ENCODE measurements around the gene PITPNC1. TPM values are rescaled to one million over a fixed set of nuclear protein-coding genes. Genes with fewer than 3 reads are reported as not detected.

The PITPNC1 gene
- total RNA-seq, 1 donor from 2014 or later, result 39.7 TPM

- Mint-ChIP-seq H3K36me3 (ENCODE audit: low read depth, unreplicated experiment) (no peaks in the 10 kb centered on the region), H3K4me3 (ENCODE audit: unreplicated experiment) (no peak overlapping the region), H3K9me3 (ENCODE audit: unreplicated experiment) (no peaks in the 10 kb centered on the region), H3K27me3 (ENCODE audit: unreplicated experiment) (peaks cover 3% of the 10 kb centered on the region), H3K4me1 (ENCODE audit: unreplicated experiment) (peaks cover 14% of the 10 kb centered on the region), H3K27ac (ENCODE audit: unreplicated experiment) (no peak overlapping the region)
- DNase-seq (ENCODE audit: low spot score), result no peak
- TF ChIP-seq CTCF (IDR thresholded peaks at IDR 0.05; ENCODE audit: unreplicated experiment), result no peak
Observed at GRCh38 chr17:67489273-67489672, 112.2 kb downstream of the PITPNC1 start.

GRCh38 chr17:67490471-67490870 is 113.4 kb downstream of the PITPNC1 start:
- TF ChIP-seq CTCF (IDR thresholded peaks at IDR 0.05; ENCODE audit: unreplicated experiment), result no peak
- Mint-ChIP-seq H3K27me3 (ENCODE audit: unreplicated experiment) (peaks cover 1% of the 10 kb centered on the region), H3K36me3 (ENCODE audit: low read depth, unreplicated experiment) (no peaks in the 10 kb centered on the region), H3K27ac (ENCODE audit: unreplicated experiment) (no peak overlapping the region), H3K4me1 (ENCODE audit: unreplicated experiment) (peaks cover 14% of the 10 kb centered on the region), H3K4me3 (ENCODE audit: unreplicated experiment) (no peak overlapping the region), H3K9me3 (ENCODE audit: unreplicated experiment) (no peaks in the 10 kb centered on the region)
- DNase-seq (ENCODE audit: low spot score), result no peak

GRCh38 chr17:67491009-67491680 is 114.1 kb downstream of the PITPNC1 start:
- Mint-ChIP-seq H3K4me1 (ENCODE audit: unreplicated experiment) (peaks cover 14% of the 10 kb centered on the region), H3K27ac (ENCODE audit: unreplicated experiment) (no peak overlapping the region), H3K4me3 (ENCODE audit: unreplicated experiment) (no peak overlapping the region), H3K36me3 (ENCODE audit: low read depth, unreplicated experiment) (no peaks in the 10 kb centered on the region), H3K9me3 (ENCODE audit: unreplicated experiment) (no peaks in the 10 kb centered on the region), H3K27me3 (ENCODE audit: unreplicated experiment) (peaks cover 1% of the 10 kb centered on the region)
- DNase-seq (ENCODE audit: low spot score), result no peak
- no peak for TF ChIP-seq CTCF (IDR thresholded peaks at IDR 0.05; ENCODE audit: unreplicated experiment)

GRCh38 chr17:67491681-67492024 is 114.6 kb downstream of the PITPNC1 start:
- Mint-ChIP-seq H3K4me1 (ENCODE audit: unreplicated experiment) (peaks cover 14% of the 10 kb centered on the region), H3K27me3 (ENCODE audit: unreplicated experiment) (peaks cover 1% of the 10 kb centered on the region), H3K9me3 (ENCODE audit: unreplicated experiment) (no peaks in the 10 kb centered on the region), H3K4me3 (ENCODE audit: unreplicated experiment) (no peak overlapping the region), H3K36me3 (ENCODE audit: low read depth, unreplicated experiment) (no peaks in the 10 kb centered on the region), H3K27ac (ENCODE audit: unreplicated experiment) (no peak overlapping the region)
- no peak for DNase-seq (ENCODE audit: low spot score)
- no peak for TF ChIP-seq CTCF (IDR thresholded peaks at IDR 0.05; ENCODE audit: unreplicated experiment)

GRCh38 chr17:67492251-67492740 is 115.2 kb downstream of the PITPNC1 start:
- Mint-ChIP-seq H3K9me3 (ENCODE audit: unreplicated experiment) (no peaks in the 10 kb centered on the region), H3K4me3 (ENCODE audit: unreplicated experiment) (no peak overlapping the region), H3K27ac (ENCODE audit: unreplicated experiment) (no peak overlapping the region), H3K36me3 (ENCODE audit: low read depth, unreplicated experiment) (no peaks in the 10 kb centered on the region), H3K27me3 (ENCODE audit: unreplicated experiment) (peaks cover 1% of the 10 kb centered on the region), H3K4me1 (ENCODE audit: unreplicated experiment) (peaks cover 14% of the 10 kb centered on the region)
- no peak for TF ChIP-seq CTCF (IDR thresholded peaks at IDR 0.05; ENCODE audit: unreplicated experiment)
- no peak for DNase-seq (ENCODE audit: low spot score)
